HG03139 (cell line): Measurements from ENCODE around the gene NXPH1.

Source experiments
- ATAC-seq: cut with Tn5 transposase; IDR thresholded peaks from one replicate; pipeline ENCODE4 v1.9.1; 2021; ENCODE audit not compliant: unreplicated experiment

The NXPH1 gene

DNA sequence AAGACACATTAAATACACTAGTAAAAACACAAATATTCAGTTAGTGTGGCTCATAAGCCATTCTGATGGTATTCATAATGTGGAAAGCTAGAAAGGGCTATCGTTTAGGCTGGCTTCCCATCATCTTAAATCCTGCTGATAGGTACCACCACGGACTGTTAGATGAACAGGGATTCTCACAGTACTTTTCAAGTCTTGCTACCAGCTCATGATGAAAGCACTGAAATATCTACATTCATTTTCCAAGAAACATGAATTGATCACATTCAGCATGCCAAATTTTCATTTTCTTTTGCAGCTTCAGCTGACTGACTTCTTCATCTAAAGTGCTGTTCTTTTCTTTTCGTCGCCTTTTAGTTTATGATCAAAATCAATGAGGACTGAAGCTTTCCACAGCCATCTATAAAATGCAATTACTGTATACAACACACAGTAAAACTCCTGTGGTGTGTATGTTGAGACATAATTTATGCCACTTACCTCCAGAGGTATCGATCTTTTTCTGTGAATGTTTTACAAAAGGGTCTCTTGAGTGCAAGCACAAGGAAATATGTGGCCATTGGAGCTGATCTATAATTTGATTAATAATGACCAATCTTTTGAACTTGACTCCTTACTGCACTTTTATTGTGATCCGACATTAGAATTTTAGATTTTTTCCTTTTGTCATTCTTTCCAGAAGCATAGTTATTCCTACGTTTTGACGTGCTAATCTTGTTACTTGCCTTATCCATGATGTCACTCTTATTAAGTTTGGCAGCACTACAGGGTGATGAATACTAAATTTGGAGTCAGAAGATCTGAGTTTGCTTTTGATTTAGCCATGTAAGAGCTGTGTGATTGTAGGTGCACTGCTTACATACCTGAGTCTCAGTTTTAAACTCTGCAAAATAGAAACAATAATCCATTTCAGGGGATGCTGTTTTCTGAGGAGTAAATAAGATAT, 58.4 kb downstream of the NXPH1 start:
- ATAC-seq, result no peak

DNA sequence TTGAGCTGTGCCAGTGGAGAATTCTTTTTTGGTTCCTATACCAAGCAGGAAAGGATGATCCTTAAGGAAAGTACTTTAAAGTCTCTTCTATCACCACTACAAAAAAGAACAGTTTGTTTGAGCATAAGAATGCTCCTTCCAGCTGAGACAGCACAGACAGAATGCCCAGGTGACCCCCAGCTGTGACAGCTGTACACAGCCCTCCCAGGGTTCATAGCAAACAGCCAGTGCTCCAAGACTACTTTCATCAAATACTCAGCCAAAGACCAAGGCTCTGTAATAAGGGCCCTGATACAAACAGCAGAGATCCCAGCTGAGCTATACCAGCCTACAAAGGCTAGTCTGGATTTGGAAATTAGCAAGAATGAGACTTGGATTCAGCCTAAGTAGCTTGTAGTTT, 65.7 kb downstream of the NXPH1 start:
- ATAC-seq, result no peak

DNA sequence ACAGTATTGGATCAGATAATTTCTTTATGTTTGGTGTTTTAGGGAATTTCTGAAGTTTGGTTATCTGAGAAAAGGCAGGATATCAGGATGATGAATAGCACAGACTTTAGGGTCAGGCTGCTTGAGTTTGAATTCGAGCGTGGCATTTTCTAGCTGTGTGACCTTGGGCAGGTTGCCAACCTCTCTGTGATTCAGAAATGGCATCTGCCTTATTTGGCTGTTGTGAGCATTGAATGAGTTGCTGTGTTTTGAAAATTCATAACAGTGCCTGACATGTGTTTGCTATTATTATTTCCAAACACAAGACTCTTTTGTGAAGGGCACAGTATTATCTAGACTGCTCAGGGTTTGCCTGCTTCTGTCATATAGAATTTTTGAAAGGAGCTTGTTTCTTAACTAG, 66.9 kb downstream of the NXPH1 start:
- ATAC-seq, result no peak

GRCh38 chr7:8507566-8507965, 74.2 kb downstream of the NXPH1 start:
- ATAC-seq, result no peak

GRCh38 chr7:8509621-8510020, 76.2 kb downstream of the NXPH1 start:
- no peak for ATAC-seq

DNA sequence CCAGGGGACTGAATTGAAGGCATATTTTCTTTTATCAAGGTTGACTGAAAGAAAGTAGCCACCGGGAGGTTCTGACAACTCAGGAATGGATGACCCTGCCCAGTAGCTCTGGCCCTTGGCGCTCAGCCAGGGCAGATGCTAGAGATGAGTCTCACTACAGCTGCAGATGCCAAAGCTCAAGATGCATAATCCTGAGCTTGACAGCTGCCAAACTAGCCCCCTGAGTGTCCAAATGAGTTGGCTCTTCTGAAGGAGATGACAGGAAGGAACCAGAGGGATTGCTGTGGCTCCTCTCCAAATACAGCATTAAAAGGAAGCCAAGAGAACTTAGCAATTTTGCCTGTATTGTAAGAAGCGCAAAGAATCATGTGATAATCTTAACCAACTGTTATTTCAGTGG, 78.4 kb downstream of the NXPH1 start:
- ATAC-seq, result no peak

DNA sequence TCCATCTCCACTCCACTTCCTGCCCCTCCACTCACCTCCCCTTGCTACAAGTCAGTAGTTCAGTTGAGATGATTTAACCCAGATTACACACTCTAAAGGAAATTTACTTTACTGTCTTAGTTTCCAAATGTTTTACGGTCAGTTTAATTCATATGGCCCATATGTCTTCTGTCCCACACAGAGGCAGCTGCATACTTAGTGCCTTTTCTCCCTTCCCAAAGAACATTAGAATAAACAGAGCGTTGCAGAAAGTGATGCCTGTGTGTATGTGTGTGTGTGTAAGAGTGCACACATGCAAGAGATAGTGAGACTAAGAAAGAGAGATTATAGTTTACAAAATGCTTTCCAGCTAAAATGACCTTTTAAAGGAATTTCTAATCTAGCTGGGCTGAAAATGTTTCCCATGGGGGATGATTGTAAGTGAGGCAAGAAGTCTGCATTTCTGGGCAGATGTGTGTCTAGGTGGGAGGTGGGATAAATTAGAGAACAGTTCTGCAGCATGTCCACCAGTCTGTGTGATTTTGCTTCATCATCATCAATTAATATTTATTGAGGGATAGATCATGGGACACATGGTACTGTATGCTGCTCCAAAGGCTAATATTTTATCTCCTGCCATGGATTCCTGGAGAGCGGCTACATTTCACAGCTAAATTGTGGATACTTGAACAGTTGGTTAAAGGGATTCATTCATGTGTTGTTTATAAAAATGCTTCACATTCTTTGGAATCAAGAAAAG, 81.5 kb downstream of the NXPH1 start:
- ATAC-seq, result no peak

- ATAC-seq, result no peak
Observed at GRCh38 chr7:8515640-8516185, 82.3 kb downstream of the NXPH1 start.

DNA sequence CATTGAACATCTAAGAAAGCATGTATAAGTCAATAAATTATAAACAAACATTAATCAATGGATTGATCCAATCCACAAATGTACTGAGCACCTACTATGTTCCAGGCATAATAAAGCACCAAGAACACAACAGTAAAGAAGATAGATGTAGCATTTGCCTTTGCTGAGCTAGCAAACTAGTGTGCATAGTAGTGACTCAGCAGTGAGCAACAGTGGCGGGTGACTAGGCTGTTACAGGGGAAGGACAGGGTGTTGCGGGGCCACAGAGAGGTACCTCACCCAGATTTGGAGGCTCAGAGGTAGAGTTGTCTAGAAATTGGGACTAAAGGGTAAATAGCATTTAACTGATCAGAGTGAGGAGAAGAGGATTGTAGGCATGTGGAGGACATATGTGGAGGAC, 83.6 kb downstream of the NXPH1 start:
- no peak for ATAC-seq

- no peak for ATAC-seq
Observed at GRCh38 chr7:8528311-8528710, 94.9 kb downstream of the NXPH1 start.

DNA sequence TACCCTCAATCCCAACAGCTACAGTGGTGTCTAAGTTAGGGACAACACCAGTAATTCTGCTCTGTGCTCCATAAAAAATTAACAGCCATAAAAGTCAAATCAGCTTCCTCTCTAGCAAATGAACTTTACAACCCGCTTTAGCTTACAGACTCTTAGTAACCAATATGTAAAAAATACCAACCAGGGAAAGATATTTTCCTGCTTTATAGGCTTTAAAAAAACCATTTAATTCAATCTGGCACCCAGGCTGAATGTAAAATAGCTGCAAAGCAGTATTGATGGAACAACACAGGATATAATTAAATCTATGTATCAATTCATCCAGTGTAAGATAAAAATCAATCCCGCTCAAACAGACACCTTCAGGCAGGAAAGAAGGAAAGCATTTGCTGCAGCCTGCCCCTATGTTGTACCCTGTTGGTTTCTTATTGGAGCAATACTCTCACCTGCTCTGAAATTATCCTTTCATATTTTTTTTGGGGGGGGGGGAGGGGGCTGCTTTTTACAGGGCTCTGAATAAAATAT, 98.6 kb downstream of the NXPH1 start:
- ATAC-seq, result no peak

DNA sequence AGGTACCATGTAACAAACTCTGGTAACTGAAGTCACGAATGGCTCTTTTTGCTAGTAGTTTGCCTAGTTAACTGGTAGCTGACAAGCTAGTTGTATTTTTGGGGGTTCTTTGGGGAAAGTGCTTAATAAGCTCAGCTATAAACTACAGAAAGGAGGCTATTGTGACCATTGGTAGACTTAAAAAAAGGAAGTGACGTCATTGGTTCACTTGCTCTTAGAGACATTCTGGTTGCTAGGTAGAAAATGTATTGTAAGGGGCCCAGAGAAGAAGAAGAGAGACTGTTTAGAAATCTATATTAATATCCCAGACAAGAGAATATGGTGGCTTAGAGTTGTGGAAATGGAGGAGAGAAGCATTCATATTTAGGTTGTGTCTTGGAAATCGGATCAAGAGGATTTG, 103.0 kb downstream of the NXPH1 start:
- ATAC-seq, result peak; percentile 65

- ATAC-seq, result no peak
Observed at GRCh38 chr7:8549046-8549445, 115.6 kb downstream of the NXPH1 start.

DNA sequence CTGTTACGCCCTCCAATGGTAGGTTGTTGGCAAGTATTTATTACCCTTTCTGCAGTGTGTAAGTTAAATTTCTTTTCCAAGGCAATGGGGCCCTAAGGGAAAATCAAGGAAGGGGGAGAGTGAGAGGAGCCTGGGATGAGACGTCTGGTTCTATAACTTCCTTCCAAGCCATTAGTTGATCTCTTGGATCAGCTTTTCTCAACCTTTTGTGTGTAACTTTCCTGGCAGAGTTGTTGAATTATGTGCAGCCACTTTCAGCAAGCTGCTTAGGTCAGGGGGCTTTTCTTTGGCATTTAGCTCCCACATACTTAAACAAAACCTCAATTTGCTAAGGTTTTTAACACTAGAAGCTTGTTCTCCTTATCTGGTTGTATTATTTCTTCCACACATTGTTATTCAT, 127.1 kb downstream of the NXPH1 start:
- ATAC-seq, result no peak

DNA sequence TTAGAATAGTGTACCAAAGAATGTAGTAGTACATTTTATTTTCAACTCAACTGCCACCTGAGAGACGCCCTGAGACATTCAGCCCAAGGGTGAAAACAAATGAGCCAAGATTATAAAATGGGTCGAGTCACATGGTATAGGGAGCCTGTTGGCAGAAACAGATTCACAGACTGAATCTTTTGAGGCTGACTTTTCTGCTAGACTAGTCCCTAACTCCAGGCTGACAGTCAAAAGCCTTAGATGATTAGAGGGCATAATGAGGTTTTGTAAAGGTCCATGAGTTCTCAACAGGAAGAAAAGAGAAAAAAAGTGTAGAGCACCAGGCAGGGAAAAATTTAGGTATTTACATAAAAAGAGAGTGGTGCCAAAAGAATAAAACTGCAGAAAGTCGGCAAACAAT, 128.0 kb downstream of the NXPH1 start:
- no peak for ATAC-seq

- no peak for ATAC-seq
Observed at GRCh38 chr7:8564281-8564680, 130.9 kb downstream of the NXPH1 start.

DNA sequence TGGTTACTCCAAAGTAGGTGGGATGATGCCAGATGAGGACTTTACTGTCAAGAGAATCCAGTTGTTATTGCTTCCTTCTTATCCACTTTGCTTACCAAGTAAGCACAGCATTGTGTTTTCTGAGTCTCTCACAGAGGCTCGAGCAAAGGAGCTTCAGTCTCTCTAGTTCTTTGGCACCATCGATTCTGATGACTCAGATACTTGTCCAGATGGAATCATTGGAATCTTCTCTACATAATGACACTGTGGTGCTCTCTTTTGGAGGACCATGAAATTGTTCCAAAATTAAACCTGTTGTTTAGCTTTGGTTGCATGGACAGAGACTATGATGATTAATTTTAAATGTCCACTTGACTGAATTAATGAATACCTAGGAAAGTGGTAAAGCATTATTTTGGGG, 132.6 kb downstream of the NXPH1 start:
- no peak for ATAC-seq

- no peak for ATAC-seq
Observed at GRCh38 chr7:8567626-8568025, 134.2 kb downstream of the NXPH1 start.

- ATAC-seq, result no peak
Observed at GRCh38 chr7:8579661-8580194, 146.3 kb downstream of the NXPH1 start.

DNA sequence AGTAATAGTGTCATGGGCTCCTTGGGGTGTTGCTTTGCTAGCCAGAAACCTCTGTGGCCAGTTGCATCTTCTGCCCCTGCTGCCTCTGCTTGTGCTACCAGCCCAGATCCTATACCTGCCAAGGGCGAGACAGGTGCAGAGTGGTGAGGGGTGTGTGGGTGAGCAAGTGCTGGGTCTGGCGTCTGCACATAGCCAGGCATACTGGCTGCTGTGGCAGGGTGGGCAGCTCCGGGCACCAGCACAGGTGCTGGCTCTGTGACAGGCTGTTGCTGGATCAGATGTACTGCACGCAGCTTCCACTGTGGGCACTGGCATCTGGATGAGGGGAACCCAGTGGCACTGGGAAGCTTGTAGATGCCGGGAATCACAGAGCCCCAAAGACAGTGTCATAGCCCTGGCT, 148.4 kb downstream of the NXPH1 start:
- ATAC-seq, result no peak

GRCh38 chr7:8582728-8583127, 149.3 kb downstream of the NXPH1 start:
- ATAC-seq, result no peak
